ENCODE measurements around the gene RCBTB1.

The RCBTB1 gene

GRCh38 chr13:49559006-49559405 lies 26.4 kb downstream of the RCBTB1 start:
- DNase-seq (ENCODE audit: low read depth) = no peak

GRCh38 chr13:49554387-49554786 lies 31.0 kb downstream of the RCBTB1 start:
- DNase-seq (ENCODE audit: low read depth) = no peak

- DNase-seq (ENCODE audit: low read depth) = no peak
Observed at GRCh38 chr13:49553888-49554287, 31.5 kb downstream of the RCBTB1 start.

- no peak for DNase-seq (ENCODE audit: low read depth)
Observed at GRCh38 chr13:49550942-49551644, 34.3 kb downstream of the RCBTB1 start.

DNA sequence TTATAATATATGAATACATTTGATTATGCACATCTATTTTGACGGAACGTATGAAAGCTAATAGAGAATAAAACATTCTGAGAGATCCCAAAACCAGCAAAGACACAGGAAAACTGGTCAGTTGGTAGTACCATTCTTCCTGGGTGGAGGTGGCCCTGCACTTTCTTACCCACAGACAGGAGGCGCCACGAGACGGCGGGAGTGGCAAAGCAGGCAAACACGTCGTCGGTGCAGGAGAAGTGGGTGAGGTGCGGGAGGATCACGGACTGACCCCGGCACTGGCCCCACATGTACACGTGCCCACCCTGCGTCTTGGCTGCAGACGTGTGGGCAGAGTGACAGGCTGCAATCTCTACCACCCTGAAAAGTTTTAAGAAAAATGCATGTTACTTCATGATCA lies 36.1 kb downstream of the RCBTB1 start:
- no peak for DNase-seq (ENCODE audit: low read depth)

DNA sequence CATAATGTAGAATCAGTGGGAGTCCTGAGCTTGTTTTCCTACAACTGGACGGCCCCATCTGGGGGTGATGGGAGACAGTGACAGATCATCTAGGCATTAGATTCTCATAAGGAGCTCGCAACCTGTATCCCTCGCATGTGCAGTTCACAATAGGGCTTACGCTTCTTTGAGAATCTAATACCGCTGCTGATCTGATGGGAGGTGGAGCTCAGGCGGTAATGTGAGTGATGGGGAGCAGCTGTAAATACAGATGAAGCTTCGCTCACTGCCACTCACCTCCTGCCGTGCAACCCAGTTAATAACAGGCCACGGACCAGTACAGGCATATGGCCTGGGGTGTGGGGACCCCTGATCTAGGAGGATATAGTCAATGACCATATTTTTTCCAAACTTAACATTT lies 38.8 kb downstream of the RCBTB1 start:
- DNase-seq (ENCODE audit: low read depth) = no peak

- no peak for DNase-seq (ENCODE audit: low read depth)
Observed at GRCh38 chr13:49545661-49546060, 39.7 kb downstream of the RCBTB1 start.

DNA sequence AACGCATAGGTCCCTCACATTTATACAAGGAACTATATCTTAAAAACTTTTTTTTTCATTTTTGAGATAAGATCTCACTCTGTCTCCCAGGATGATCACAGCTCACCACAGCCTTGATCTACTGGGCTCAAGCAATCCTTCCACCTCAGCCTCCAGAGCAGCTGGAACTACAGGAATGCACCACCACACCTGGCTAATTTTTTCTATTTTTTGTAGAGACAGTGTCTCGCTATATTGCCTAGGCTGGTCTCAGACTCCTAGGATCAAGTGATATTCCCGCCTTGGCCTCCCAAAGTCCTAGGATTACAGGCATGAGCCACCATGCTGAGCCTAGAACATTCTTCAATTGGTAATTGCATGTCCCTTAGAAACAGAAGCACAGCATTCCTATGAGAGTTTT lies 41.7 kb downstream of the RCBTB1 start:
- no peak for DNase-seq (ENCODE audit: low read depth)

DNA sequence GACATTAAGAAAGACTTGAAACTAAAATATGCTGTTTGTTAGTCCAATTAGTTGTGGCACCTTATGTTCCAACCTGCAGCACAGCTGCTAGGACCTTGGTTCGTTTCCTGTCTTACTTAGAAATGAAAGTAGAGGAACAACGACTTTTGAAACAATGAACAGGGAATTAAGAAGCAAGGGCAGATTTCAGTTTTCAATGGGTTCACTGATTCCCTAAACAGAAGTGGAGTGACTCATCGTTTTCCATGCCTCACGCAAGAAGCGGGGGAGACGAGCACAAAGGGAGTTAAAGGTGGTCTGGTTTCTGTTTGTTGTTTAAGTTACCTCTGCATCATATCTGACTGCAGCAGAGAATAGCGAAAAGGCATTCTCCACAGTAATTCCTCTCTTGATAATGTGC lies 44.8 kb downstream of the RCBTB1 start:
- DNase-seq (ENCODE audit: low read depth) = peak; percentile 30

GRCh38 chr13:49539746-49540145 lies 45.6 kb downstream of the RCBTB1 start:
- DNase-seq (ENCODE audit: low read depth) = no peak

DNA sequence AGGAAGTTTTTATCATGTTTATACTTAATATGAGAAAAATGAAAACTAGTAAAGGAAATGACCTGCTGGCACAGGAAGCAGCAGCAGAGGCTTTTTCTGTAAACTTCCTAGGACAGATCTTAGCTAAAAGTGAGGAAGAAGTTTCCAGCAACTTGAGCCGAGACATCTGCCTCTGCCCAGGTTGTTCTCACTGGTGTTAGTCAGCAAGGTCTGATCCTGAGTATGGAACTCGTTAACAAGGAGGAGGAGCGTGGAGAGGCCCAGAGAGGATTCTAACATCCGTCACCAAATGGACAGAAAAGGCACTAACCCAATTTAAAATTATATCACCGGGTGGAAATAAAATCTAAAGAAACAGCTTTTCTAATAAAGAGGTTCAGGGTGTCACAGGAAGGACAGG lies 46.0 kb downstream of the RCBTB1 start:
- DNase-seq (ENCODE audit: low read depth) = no peak

DNA sequence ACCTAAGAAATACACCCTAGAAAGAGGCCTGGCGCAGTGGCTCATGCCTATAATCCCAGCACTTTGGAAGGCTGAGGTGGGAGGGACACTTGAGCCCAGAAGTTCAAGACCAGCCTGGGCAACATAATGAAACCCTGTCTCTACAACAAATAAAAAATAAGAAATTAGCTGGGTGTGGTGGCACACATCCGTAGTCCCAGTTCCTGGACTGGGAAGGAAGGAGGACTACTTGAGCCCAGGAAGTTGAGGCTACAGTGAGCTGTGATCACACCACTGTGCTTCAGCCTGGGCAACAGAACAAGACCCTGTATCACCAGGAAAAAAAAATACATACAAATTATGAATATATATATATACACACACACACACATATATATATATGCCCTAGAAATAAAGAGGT lies 47.0 kb downstream of the RCBTB1 start:
- no peak for DNase-seq (ENCODE audit: low read depth)

GRCh38 chr13:49536144-49536873 lies 49.0 kb downstream of the RCBTB1 start:
- DNase-seq (ENCODE audit: low read depth) = no peak

GRCh38 chr13:49533591-49534269 lies 51.6 kb downstream of the RCBTB1 start:
- DNase-seq (ENCODE audit: low read depth) = no peak

DNA sequence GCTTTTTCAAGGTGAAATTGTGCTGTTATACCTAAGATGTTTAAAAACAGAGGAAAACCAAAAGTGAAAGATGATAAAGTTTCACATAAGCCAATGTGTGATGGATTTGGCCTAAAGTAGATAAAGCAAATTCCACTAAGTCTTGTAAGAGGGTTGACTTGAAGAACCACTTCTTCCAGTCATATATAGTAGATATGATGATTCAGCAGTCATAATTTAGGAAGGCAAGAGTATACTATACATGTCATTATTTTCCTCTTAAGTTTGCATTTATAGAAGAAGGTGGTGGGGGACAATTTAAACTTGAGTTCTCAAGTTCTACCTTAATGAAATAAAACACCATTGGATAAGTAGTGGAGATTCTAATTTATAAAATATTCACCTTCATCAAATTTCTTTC lies 52.3 kb downstream of the RCBTB1 start:
- no peak for DNase-seq (ENCODE audit: low read depth)

GRCh38 chr13:49532593-49532992 lies 52.8 kb downstream of the RCBTB1 start:
- DNase-seq (ENCODE audit: low read depth) = no peak

DNA sequence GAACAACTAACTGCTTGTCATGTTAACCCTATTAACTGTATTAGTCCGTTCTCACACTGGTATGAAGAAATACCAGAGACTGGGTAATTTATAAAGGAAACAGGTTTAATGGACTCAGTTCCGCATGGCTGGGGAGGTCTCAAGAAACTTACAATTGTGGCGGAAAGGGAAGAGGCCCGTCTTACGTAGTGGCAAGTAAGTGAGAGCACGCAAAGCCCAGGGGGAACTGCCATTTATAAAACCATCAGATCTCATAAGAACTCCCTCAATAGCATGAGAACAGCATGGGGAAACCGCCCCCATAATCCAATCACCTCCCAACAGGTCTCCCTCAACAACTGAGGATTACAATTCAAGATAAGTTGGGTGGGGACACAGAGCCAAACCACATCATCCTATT lies 54.9 kb downstream of the RCBTB1 start:
- DNase-seq (ENCODE audit: low read depth) = no peak

GRCh38 chr13:49528161-49528560 lies 57.2 kb downstream of the RCBTB1 start:
- DNase-seq (ENCODE audit: low read depth) = no peak

DNA sequence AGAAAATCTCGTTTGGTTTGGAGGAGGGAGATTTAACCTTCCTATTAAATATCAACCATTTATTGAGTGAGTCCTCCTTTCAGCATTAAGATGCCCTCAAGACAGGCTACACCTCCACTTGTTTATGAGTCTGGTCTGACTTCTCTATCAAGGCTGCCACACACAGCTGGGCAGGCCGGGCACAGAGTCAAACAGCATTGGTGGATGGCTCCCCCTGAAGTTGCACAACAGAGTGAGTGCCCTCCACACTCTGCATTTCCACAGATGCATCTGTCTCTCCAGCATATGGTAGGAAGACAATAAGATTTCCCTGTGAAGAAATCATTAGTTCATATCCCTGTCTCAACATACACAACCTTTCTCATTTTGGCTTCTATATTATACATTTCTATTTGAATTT lies 58.2 kb downstream of the RCBTB1 start:
- DNase-seq (ENCODE audit: low read depth) = no peak

DNA sequence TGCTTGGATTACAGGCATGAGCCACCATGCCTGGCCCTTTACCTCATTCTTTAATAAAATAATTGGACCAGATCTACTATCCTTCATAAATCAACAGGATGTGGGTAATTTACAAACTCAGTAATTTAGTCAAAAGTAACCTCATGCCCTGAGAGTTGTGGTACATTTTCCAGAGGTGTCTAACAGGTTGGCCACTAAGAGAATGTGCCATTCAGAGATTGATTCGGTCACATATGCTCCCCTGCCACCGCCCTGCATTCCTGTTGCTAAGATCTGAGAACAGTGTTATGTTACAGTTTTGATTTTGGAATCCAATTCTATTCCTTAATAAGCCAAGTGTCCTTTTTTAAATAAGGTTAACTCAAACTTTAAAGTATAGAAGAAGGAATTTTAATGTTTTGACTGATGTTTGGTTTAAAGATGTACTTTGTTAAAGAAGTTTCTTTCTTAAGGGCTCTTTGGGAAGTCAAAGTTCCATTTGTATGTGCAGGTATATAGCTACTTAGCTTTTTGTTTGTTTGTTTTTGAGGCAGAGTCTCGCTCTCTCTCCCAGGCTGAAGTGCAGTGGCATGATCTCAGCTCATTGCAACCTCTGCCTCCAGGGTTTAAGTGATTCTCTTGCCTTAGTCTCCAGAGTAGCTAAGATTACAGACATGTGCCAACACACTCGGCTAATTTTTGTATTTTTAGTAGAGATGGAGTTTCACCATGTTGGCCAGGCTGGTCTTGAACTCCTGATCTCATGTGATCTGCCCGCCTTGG lies 60.4 kb downstream of the RCBTB1 start:
- no peak for DNase-seq (ENCODE audit: low read depth)

DNA sequence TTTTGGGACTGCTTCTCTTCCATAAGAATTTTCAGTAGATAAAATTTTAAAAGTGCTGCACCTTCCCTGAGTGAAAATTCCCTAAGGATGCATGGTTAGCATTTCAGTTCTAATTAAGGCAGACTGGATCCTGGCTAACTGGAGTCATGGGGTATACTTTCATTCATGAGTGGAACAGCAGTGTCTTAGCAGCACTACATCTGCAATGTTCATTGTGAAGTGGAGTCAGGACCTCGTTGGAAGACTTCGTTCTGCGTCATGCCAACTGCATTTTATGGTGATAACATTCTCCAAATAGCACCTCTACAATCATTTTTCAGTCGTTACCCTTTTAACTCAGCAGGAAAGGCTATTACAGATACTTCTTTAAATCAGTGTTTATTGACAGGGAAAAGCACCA lies 64.1 kb downstream of the RCBTB1 start:
- no peak for DNase-seq (ENCODE audit: low read depth)

DNA sequence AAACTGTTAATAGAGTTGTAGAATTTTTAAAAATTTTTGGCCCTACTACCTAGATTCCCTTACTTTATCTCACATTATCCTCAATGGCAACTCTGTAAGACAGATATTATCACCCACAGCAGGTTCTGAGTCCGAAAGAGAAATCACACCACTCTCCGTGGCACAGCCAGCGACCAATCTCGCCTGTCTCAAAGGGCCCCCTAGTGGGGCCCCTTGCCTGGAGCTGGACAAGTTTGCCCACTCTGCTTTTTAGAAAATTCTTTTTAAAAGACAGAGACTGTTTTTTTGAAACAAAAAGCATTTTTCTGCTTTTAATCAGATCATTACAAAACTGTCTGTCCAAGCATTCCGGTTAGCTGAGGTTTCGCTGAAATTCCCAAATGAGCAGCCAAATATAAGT lies 67.9 kb downstream of the RCBTB1 start:
- DNase-seq (ENCODE audit: low read depth) = no peak

DNA sequence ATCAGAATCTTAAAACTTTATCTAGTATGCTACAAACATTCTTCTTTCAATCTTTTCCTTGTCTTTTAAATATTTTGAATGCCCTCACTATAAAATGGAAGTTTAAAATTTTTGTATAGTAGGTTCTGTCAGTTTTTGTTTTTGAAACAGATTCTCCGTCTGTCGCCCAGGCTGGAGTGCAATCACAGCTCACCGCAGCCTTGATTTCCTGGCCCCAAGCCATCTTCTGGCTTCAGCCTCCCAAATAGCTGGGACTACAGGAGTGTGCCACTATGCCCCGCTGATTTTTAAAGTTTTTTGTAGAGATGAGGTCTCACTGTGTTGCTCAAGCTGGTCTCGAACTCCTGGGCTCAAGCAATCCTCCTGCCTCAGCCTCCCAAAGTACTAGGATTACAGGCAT lies 68.9 kb downstream of the RCBTB1 start:
- DNase-seq (ENCODE audit: low read depth) = no peak

Data from non-pigmented ciliary epithelial cell (primary cell).